Gastroesophageal sphincter (tissue), 4 donors: Measurements from ENCODE around the gene KDM4C. TPM values are rescaled to one million over a fixed set of nuclear protein-coding genes. Genes with fewer than 3 reads are reported as not detected.

Experiments used
- ATAC-seq: fragments of 150-250 bp; one replicate; pipeline ENCODE4 v1.9.1; 2016; ENCODE audit warnings: mild to moderate bottlenecking, moderate library complexity
- H3K27ac ChIP-seq, 4 donors: fragments of 200-600 bp; sonication (generic) in 3 of 4; 1 replicate in 3 of 4; 2 replicates in 1 of 4; pipeline ENCODE4 v1.5.1; 2016 to 2019
- H3K27me3 ChIP-seq: fragments of 200-600 bp; sonication (generic); one replicate; pipeline ENCODE4 v1.5.1; 2019
- H3K36me3 ChIP-seq, 2 donors: fragments of 200-600 bp; sonication (generic); one replicate each; pipeline ENCODE4 v1.5.1; 2019; ENCODE audit warnings: control low read depth in 1 of 2
- H3K4me1 ChIP-seq, 3 donors: fragments of 200-600 bp; sonication (generic); 1 replicate in 2 of 3; 2 replicates in 1 of 3; pipeline ENCODE4 v1.5.1; 2016 to 2019; ENCODE audit warnings: control low read depth in 2 of 3
- H3K4me3 ChIP-seq, 2 donors: fragments of 200-600 bp; sonication (generic); one replicate each; pipeline ENCODE4 v1.5.1; 2019; ENCODE audit warnings: mild to moderate bottlenecking in 1 of 2, moderate library complexity in 1 of 2
- H3K9me3 ChIP-seq, 3 donors: fragments of 200-600 bp; sonication (generic); one replicate each; pipeline ENCODE4 v1.5.1; 2017 to 2019; ENCODE audit warnings: control low read depth in 2 of 3
- EP300 ChIP-seq: sonication (generic); formaldehyde crosslinking; IDR thresholded peaks from one replicate; pipeline ENCODE4 v1.6.1; 2017; ENCODE audit warnings: antibody characterized with exemption, mild to moderate bottlenecking
- POLR2A ChIP-seq, 2 donors: fragments of 450-650 bp; IDR thresholded peaks; one replicate each; pipeline ENCODE4 v1.6.1; 2017; ENCODE audit warnings: antibody characterized with exemption in 2 of 2, mild to moderate bottlenecking in 2 of 2, moderate library complexity in 1 of 2
- POLR2AphosphoS5 ChIP-seq: sonication (generic); formaldehyde crosslinking; IDR thresholded peaks from one replicate; pipeline ENCODE4 v1.6.1; 2017; ENCODE audit warnings: antibody characterized with exemption
- WGBS, 2 donors: methylation state at CpG; one replicate each; pipeline ENCODE4 v1.1.5; 2018; ENCODE audit warnings: low coverage in 1 of 2; 5-methylcytosine and 5-hydroxymethylcytosine counted together
- total RNA-seq, 4 donors: library from RNA; depleted of rRNA; stranded (reverse); fragments of >200 nt; gene quantifications; one replicate each; pipeline ENCODE4 v1.1.0, GENCODE V29; 2016
- TF ChIP-seq, protein P1 (sequence below), 4 experiments: fragments of 200-600 bp in 2 of 4; fragments of 450-650 bp in 2 of 4; sonication (generic) in 1 of 4; IDR thresholded peaks; one replicate each; pipeline ENCODE4 v1.5.1; 2017 to 2019; ENCODE audit warnings: antibody characterized with exemption in 4 of 4, mild to moderate bottlenecking in 2 of 4, moderate library complexity in 2 of 4

Gene KDM4C
- total RNA-seq, 4 donors from 2014 or later = 17.7 to 65.2 (median 29.5) TPM

DNA sequence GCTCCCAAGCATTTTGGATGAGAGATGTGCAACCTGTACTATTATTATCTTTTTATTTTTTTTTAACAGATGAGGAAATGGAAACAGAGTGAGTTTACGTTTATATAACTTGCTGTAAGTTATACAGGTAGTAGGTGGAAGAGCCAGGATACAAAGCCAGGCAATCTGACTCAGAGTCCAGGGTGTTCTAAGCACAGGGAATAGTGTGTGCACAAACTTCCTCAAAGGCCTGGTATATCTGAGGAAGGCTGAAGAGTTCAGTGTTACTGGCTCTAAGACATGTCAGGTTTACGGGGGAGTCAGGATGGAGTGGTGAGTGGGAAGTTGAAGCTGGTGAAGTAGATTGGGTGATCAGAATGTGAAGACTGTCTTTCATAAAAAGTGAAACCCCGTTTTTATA, 353.6 kb downstream of the KDM4C start:
- Histone ChIP-seq H3K4me1 (no peaks in the 10 kb centered on the region), H3K27me3 (no peaks in the 10 kb centered on the region), H3K4me3 (no peak overlapping the region), H3K36me3 (peaks cover 0 to 20% of the 10 kb centered on the region in 2 donors), H3K27ac (no peak overlapping the region), H3K9me3 (no peaks in the 10 kb centered on the region)
- TF ChIP-seq, protein P1, sequence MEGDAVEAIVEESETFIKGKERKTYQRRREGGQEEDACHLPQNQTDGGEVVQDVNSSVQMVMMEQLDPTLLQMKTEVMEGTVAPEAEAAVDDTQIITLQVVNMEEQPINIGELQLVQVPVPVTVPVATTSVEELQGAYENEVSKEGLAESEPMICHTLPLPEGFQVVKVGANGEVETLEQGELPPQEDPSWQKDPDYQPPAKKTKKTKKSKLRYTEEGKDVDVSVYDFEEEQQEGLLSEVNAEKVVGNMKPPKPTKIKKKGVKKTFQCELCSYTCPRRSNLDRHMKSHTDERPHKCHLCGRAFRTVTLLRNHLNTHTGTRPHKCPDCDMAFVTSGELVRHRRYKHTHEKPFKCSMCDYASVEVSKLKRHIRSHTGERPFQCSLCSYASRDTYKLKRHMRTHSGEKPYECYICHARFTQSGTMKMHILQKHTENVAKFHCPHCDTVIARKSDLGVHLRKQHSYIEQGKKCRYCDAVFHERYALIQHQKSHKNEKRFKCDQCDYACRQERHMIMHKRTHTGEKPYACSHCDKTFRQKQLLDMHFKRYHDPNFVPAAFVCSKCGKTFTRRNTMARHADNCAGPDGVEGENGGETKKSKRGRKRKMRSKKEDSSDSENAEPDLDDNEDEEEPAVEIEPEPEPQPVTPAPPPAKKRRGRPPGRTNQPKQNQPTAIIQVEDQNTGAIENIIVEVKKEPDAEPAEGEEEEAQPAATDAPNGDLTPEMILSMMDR (IDR thresholded peaks at IDR 0.05) = no peak
- no peak for TF ChIP-seq POLR2A (IDR thresholded peaks at IDR 0.05)
- TF ChIP-seq POLR2AphosphoS5 = no peak
- no peak for TF ChIP-seq EP300
- ATAC-seq = no peak
- WGBS, 2 donors = 92 to 93% methylated on average over 2 to 3 of the region's 3 CpGs

DNA sequence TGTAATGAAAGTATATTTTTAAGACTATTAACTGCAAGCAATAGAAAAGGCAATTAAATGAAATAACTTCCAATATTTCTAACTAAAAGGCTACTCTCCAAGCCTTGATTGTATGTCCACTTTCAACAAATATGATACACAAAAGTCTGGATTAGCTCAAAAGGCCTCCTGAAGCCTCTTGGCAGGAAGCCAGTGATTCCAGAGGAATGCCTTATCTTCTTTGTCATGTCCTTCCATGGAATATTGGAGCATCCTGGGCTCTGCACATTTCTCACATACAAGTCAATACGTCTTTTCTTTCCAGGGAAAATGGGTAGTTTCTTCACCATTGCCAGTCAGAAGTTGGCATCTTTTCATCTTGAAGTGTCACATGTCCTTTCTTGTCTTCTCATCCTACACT, 357.8 kb downstream of the KDM4C start:
- no peaks in the 10 kb centered on the region for H3K9me3 ChIP-seq
- no peaks in the 10 kb centered on the region for H3K27me3 ChIP-seq
- no peak for ATAC-seq
- no peak for TF ChIP-seq EP300
- H3K4me1 ChIP-seq = no peaks in the 10 kb centered on the region
- no peak overlapping the region for H3K27ac ChIP-seq
- WGBS, 2 donors = 75 to 83% methylated on average over 1 of the region's 1 CpG
- H3K4me3 ChIP-seq = no peak overlapping the region
- peaks cover 0 to 12% of the 10 kb centered on the region in 2 donors for H3K36me3 ChIP-seq

DNA sequence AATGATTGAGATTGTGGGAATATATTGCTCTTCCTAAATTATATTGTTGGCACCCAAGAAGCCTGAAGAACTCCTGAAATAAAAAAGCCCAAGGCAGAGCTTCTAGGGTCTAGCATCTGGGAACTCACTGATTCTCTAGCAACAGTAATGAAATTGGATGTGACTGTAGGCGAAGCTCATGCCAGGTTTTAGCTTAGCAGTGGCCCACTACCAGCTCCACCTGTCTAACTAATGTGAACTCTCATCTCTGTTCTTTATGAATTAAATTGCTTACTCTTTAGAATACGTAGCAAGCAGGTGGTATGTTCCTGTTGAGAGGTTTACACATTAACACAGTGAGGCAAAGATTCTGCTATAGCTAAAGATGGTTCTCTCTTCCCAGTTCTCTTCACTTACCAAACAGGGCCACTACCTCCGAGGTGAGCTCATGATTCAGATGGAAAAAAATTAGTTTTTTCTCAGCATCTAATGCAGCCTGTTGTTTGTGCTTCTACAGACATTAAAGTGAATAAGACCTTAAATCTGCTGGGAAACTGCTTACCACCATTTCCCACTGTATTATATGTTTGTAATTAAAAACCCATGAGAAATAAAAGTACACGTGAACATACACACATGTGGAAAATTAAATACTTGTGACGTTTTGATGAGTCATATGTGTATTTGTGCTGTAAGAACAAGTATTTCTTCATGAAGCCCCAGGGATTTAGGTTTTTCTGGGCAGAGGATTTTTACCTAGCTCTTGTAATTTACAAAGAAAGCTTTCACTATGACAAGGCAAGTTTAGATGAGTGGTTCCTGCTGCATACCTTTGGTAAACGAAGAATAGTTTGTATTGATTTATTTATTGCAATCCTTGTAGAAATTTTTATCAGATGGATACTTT, 360.1 kb downstream of the KDM4C start:
- Histone ChIP-seq H3K36me3 (peaks cover 0 to 7% of the 10 kb centered on the region in 2 donors), H3K9me3 (no peaks in the 10 kb centered on the region), H3K27me3 (no peaks in the 10 kb centered on the region), H3K4me1 (no peaks in the 10 kb centered on the region), H3K27ac (no peak overlapping the region), H3K4me3 (no peak overlapping the region)
- 70 to 73% methylated on average over 6 of the region's 6 CpGs for WGBS, 2 donors
- no peak for TF ChIP-seq POLR2AphosphoS5
- no peak for TF ChIP-seq EP300
- no peak for TF ChIP-seq POLR2A (IDR thresholded peaks at IDR 0.05)
- TF ChIP-seq, protein P1 (IDR thresholded peaks at IDR 0.05) = no peak
- ATAC-seq = no peak

DNA sequence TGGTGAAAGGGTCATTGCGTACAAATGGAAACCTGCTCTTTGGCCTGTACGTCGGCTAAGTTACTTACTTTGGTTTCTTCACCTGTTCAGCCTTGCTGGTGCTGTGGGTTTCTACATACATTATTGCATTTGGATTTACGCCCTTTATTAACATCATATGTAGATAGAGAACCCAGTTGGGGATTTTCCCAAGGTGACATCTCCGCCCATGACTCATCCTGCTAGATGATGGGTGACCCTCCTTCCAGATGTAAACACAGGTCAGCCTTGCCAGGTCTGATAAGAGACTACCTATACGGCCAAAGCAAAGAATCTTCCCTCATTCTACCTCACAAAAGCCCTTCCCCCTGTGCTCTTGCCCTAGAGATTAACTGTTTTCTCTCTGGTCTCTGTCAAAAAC, 360.9 kb downstream of the KDM4C start:
- ATAC-seq = no peak
- Histone ChIP-seq H3K9me3 (no peaks in the 10 kb centered on the region), H3K4me3 (no peak overlapping the region), H3K27ac (no peak overlapping the region), H3K4me1 (no peaks in the 10 kb centered on the region), H3K27me3 (no peaks in the 10 kb centered on the region), H3K36me3 (peaks cover 0 to 11% of the 10 kb centered on the region in 2 donors)
- WGBS, 2 donors = 81 to 89% methylated on average over 6 of the region's 6 CpGs
- TF ChIP-seq POLR2AphosphoS5 (no peak), POLR2A (IDR thresholded peaks at IDR 0.05) (no peak)
- TF ChIP-seq, protein P1 (IDR thresholded peaks at IDR 0.05) = no peak

DNA sequence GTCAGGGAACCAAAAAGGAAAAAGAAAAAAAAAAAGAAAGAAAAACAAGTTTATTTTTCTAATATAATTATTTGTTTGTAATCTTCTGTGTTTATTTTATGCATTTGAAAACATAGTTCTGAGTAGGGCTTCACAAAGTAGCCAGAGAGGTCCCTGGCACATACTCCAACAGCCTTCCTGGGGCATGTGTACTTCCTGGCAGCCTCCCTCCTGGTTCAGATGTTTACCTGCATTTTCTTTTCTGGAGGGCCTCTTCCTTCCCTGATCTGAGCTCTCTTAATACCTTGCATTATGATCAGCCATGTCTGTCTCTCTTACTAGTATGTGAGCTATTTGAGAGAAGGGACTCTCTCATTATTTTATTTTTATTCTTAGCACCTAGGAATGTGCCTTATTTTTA, 361.8 kb downstream of the KDM4C start:
- TF ChIP-seq POLR2A (IDR thresholded peaks at IDR 0.05) (no peak), EP300 (no peak), POLR2AphosphoS5 (no peak)
- TF ChIP-seq, protein P1 (IDR thresholded peaks at IDR 0.05) = no peak
- Histone ChIP-seq H3K9me3 (no peaks in the 10 kb centered on the region), H3K4me1 (no peaks in the 10 kb centered on the region), H3K27me3 (no peaks in the 10 kb centered on the region), H3K4me3 (no peak overlapping the region), H3K36me3 (peaks cover 0 to 13% of the 10 kb centered on the region in 2 donors), H3K27ac (no peak overlapping the region)
- ATAC-seq = no peak
